ENCODE measurements around the gene FADS6. TPM values are rescaled to one million over a fixed set of nuclear protein-coding genes. Genes with fewer than 3 reads are reported as not detected.

The FADS6 gene
- total RNA-seq, 2 donors from 2014 or later: not detected

DNA sequence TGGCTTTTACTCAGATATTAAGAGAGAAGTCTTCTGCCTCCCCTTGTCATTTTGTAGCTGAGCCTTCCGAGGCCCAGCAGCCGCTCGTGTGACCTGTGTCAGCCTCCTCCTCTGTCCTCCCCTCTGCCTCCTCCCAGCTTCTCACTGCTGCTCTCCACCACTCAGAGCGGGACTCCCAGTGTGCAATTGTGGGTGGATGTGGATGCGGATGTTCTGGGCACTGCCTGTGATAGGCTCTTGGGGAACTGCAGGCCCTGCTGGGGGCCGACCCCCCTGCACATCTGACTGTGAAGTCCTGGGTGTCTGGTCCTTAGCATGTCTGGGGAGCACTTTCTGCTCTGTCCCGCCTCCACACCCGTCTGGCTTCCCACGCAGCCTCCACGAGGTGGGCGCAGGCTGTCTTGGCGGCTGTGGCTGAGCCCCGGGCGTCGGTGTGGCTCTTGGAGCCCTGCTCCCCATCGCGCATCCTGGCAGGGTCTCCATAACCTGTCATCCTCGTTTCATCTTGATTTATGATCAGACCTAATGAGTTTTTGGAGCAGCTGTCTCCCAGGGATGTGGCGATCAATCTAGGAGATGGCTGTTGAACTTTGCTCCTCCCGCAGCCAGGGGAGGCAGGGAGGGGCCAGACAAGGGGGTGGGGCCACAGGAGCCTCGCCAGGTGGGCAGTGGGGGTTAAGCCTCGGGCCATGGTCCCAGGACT lies 61.8 kb downstream of the FADS6 start:
- no peak for TF ChIP-seq CTCF (IDR thresholded peaks at IDR 0.05)
- no peak overlapping the region for H3K27ac ChIP-seq
- peaks cover 0 to 8% of the 10 kb centered on the region in 2 donors for H3K4me1 ChIP-seq
- H3K4me3 ChIP-seq: no peak overlapping the region
- no peaks in the 10 kb centered on the region for H3K27me3 ChIP-seq
- peaks cover 5% of the 10 kb centered on the region for H3K36me3 ChIP-seq
- no peak for DNase-seq (ENCODE audit: low spot score)
- no peaks in the 10 kb centered on the region for H3K9me3 ChIP-seq

DNA sequence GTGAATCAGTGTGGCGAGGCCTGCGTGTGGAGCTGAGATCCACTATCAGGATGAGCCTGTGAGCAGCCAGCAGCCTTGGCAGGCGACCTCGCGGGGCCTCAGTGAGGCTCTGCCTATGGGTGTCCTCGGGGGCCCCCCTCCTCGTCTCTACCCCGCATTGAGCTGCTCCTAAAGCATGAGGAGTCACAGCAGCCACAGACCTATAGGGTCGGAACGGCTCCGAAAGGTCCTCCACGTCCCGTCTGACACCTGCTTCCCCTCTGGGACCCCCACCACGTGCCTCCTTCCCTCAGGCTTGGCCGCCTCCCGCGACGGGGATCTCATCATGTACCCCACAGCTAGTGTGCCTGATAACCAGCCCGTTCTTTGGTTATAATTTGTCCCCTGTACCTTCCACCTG lies 62.6 kb downstream of the FADS6 start:
- Histone ChIP-seq H3K36me3 (peaks cover under 1% of the 10 kb centered on the region), H3K27me3 (no peaks in the 10 kb centered on the region), H3K27ac (no peak overlapping the region), H3K4me1 (peaks cover 0 to 10% of the 10 kb centered on the region in 2 donors), H3K9me3 (no peaks in the 10 kb centered on the region), H3K4me3 (no peak overlapping the region)
- TF ChIP-seq CTCF (IDR thresholded peaks at IDR 0.05): no peak
- no peak for DNase-seq (ENCODE audit: low spot score)

DNA sequence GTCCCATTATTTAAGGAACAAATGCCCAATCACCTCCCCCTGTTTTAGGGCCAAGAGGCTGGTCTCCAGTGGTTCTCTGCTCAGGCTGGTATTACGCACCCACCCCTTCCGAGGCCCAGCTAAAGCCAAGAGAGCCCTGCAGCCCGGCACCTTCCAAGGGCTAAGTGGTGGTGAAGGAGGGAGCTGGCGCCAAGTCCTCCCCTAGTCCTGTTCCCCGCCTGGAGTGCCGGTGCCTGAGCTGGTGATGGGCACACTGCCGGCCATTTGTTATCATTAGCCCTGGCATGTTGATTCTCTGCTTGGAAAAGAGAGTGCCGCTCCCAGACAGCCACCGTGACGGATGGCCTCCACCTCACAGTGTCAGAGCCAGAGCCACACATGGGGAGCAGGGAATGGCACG lies 65.6 kb downstream of the FADS6 start:
- H3K27ac ChIP-seq: peak overlapping the region in 1 of 2 donors; percentile 43
- H3K36me3 ChIP-seq: no peaks in the 10 kb centered on the region
- no peak for DNase-seq (ENCODE audit: low spot score)
- peaks cover 0 to 10% of the 10 kb centered on the region in 2 donors for H3K4me1 ChIP-seq
- H3K9me3 ChIP-seq: no peaks in the 10 kb centered on the region
- no peak overlapping the region for H3K4me3 ChIP-seq
- no peaks in the 10 kb centered on the region for H3K27me3 ChIP-seq
- TF ChIP-seq CTCF (IDR thresholded peaks at IDR 0.05): no peak

Other genes with a start within 250 kb of the FADS6 start
- gene CD300LF, start 180.7 kb downstream of the FADS6 start, total RNA-seq: under 1 TPM in 1 of 2 donors, not detected in 1; 0.71 TPM
- under 1 TPM; 0.89 to 0.90 TPM for gene RAB37, start 156.4 kb downstream of the FADS6 start, total RNA-seq
- gene NHERF1, start 145.0 kb downstream of the FADS6 start, total RNA-seq: 10 to 100 TPM; 20.2 to 30.9 TPM
- gene NAT9, start 117.3 kb downstream of the FADS6 start, total RNA-seq: 10 to 100 TPM; 16.2 to 18.7 TPM
- gene GRIN2C, start 33.7 kb downstream of the FADS6 start, total RNA-seq: 10 to 100 TPM; 27.6 to 34.4 TPM
- 1 to 10 TPM; 4.1 to 7.9 TPM for gene FDXR, start 20.6 kb downstream of the FADS6 start, total RNA-seq
- under 1 TPM; 0.20 to 0.22 TPM for gene USH1G, start 29.6 kb upstream of the FADS6 start, total RNA-seq
- gene OTOP2, start 30.6 kb upstream of the FADS6 start, total RNA-seq: not detected
- gene OTOP3, start 42.3 kb upstream of the FADS6 start, total RNA-seq: not detected
- gene HID1, start 79.1 kb upstream of the FADS6 start, total RNA-seq: 10 to 100 TPM; 10.6 to 11.7 TPM
- gene CDR2L, start 94.0 kb upstream of the FADS6 start, total RNA-seq: 10 to 100 TPM; 13.6 to 28.8 TPM
- gene MRPL58, start 119.0 kb upstream of the FADS6 start, total RNA-seq: 100 to 1,000 TPM in 1 of 2 donors, 10 to 100 TPM in 1; 44.8 to 104 TPM
- gene ATP5PD, start 153.3 kb upstream of the FADS6 start, total RNA-seq: 100 to 1,000 TPM; 675 to 871 TPM
- 10 to 100 TPM; 17.9 to 28.4 TPM for gene KCTD2, start 153.6 kb upstream of the FADS6 start, total RNA-seq
- 10 to 100 TPM; 16.5 to 34.1 TPM for gene SLC16A5, start 194.3 kb upstream of the FADS6 start, total RNA-seq
- 1 to 10 TPM; 4.9 to 9.5 TPM for gene ARMC7, start 216.3 kb upstream of the FADS6 start, total RNA-seq
- 10 to 100 TPM; 41.4 to 77.5 TPM for gene NT5C, start 238.1 kb upstream of the FADS6 start, total RNA-seq

Data from right atrium auricular region (tissue), 2 donors.